ENCODE data around the gene PRG2.

DNA sequence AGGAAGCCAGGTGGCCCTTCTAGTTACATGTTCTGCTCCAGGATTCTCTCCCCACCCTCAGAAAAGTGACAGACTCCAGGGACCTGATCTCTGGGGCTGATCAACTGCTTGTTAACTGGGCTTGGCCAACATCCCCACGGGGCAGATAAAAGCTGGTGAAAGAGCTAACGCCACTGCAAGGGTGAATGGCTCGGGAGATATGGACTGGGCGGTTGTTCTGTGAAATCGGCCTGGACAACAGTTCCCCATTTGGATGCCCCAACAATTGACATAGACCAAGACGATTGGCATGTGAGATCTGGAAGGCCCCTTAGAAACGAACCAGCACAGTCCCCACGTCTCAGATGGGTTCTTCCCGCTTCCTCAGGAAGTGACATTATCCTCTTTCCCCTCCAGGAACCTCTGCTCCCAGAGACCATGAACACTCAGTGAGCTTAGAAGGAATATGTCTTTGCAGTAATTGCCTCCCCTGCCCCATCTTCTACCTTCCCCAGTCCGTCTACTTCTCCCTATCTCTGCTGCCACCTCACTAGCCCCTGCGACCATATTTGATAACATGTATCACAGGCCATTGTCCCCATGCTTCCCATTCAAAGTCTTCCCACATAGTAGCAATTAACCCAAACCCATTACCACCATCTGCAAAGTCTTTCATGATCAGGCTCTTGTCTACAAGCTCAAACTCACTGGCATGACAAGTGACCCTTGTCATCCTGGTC is 5.6 kb upstream of the PRG2 start:
- TF ChIP-seq, protein P1, sequence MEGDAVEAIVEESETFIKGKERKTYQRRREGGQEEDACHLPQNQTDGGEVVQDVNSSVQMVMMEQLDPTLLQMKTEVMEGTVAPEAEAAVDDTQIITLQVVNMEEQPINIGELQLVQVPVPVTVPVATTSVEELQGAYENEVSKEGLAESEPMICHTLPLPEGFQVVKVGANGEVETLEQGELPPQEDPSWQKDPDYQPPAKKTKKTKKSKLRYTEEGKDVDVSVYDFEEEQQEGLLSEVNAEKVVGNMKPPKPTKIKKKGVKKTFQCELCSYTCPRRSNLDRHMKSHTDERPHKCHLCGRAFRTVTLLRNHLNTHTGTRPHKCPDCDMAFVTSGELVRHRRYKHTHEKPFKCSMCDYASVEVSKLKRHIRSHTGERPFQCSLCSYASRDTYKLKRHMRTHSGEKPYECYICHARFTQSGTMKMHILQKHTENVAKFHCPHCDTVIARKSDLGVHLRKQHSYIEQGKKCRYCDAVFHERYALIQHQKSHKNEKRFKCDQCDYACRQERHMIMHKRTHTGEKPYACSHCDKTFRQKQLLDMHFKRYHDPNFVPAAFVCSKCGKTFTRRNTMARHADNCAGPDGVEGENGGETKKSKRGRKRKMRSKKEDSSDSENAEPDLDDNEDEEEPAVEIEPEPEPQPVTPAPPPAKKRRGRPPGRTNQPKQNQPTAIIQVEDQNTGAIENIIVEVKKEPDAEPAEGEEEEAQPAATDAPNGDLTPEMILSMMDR (IDR thresholded peaks at IDR 0.05) = no peak
- TF ChIP-seq, protein P2, sequence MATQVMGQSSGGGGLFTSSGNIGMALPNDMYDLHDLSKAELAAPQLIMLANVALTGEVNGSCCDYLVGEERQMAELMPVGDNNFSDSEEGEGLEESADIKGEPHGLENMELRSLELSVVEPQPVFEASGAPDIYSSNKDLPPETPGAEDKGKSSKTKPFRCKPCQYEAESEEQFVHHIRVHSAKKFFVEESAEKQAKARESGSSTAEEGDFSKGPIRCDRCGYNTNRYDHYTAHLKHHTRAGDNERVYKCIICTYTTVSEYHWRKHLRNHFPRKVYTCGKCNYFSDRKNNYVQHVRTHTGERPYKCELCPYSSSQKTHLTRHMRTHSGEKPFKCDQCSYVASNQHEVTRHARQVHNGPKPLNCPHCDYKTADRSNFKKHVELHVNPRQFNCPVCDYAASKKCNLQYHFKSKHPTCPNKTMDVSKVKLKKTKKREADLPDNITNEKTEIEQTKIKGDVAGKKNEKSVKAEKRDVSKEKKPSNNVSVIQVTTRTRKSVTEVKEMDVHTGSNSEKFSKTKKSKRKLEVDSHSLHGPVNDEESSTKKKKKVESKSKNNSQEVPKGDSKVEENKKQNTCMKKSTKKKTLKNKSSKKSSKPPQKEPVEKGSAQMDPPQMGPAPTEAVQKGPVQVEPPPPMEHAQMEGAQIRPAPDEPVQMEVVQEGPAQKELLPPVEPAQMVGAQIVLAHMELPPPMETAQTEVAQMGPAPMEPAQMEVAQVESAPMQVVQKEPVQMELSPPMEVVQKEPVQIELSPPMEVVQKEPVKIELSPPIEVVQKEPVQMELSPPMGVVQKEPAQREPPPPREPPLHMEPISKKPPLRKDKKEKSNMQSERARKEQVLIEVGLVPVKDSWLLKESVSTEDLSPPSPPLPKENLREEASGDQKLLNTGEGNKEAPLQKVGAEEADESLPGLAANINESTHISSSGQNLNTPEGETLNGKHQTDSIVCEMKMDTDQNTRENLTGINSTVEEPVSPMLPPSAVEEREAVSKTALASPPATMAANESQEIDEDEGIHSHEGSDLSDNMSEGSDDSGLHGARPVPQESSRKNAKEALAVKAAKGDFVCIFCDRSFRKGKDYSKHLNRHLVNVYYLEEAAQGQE (IDR thresholded peaks at IDR 0.05; ENCODE audit: insufficient read depth in 1 of 2, low read depth in 2 of 2, low read length in 1 of 2) = no peak

Measured in Panc1 (cell line).